Nephron (organoid): Measurements from ENCODE around the gene CHODL.

Experiments used
- H3K27ac Mint-ChIP-seq, 3 experiments: 2 replicates each; pipeline ENCODE4 v1.8.0; 2020; ENCODE audit warnings: mixed read lengths in 3 of 3, mild to moderate bottlenecking in 2 of 3, moderate library complexity in 1 of 3
- H3K27me3 Mint-ChIP-seq: 2 replicates; pipeline ENCODE4 v1.8.0; 2021; ENCODE audit warnings: low read depth, mild to moderate bottlenecking, moderate library complexity, mixed read lengths
- H3K36me3 Mint-ChIP-seq: 2 replicates; pipeline ENCODE4 v1.8.0; 2020; ENCODE audit warnings: low read depth, mixed read lengths
- H3K4me1 Mint-ChIP-seq: 2 replicates; pipeline ENCODE4 v1.8.0; 2020; ENCODE audit warnings: mixed read lengths
- H3K4me3 Mint-ChIP-seq, 3 experiments: 2 replicates each; pipeline ENCODE4 v1.8.0; 2020; ENCODE audit warnings: mild to moderate bottlenecking in 3 of 3, mixed read lengths in 3 of 3, moderate library complexity in 2 of 3
- H3K9me3 Mint-ChIP-seq: 2 replicates; pipeline ENCODE4 v1.8.0; 2020; ENCODE audit warnings: mixed read lengths
- CTCF ChIP-seq, 3 experiments: fragments of 200-600 bp; sonication (generic); IDR thresholded peaks; one replicate each; pipeline ENCODE4 v1.5.0; 2021; ENCODE audit warnings: antibody characterized with exemption in 3 of 3; ENCODE audit not compliant: unreplicated experiment in 3 of 3

Gene CHODL

GRCh38 chr21:18244671-18245463 is at the start of gene CHODL:
Gene CHODL, plus strand, starts transcription at chr21:18244833. Its CDS starts 391 bp downstream, at chr21:18245224.
- H3K4me3 Mint-ChIP-seq, result peak within 1 kb of the TSS; percentile 89 to 96 (median 90)
- H3K27ac Mint-ChIP-seq, result peak within 1 kb of the TSS in 2 of 3 experiments; percentile 50 to 91
- peaks cover 45% of the 10 kb centered on the region for H3K27me3 Mint-ChIP-seq
- H3K4me1 Mint-ChIP-seq, result peaks cover 29% of the 10 kb centered on the region
- H3K9me3 Mint-ChIP-seq, result no peaks in the 10 kb centered on the region
- H3K36me3 Mint-ChIP-seq, result no peaks in the 10 kb centered on the region
- TF ChIP-seq CTCF (IDR thresholded peaks at IDR 0.05; ENCODE audit: unreplicated experiment in 3 of 3), result no peak

- no peak for TF ChIP-seq CTCF (IDR thresholded peaks at IDR 0.05; ENCODE audit: unreplicated experiment in 3 of 3)
- no peaks in the 10 kb centered on the region for H3K4me1 Mint-ChIP-seq
- H3K27ac Mint-ChIP-seq, result no peak overlapping the region
- no peaks in the 10 kb centered on the region for H3K36me3 Mint-ChIP-seq
- no peak overlapping the region for H3K4me3 Mint-ChIP-seq
- no peaks in the 10 kb centered on the region for H3K27me3 Mint-ChIP-seq
- peaks cover 5% of the 10 kb centered on the region for H3K9me3 Mint-ChIP-seq
Measured at GRCh38 chr21:18204931-18205330, 39.7 kb upstream of the CHODL start.

- peaks cover 28% of the 10 kb centered on the region for H3K9me3 Mint-ChIP-seq
- TF ChIP-seq CTCF (IDR thresholded peaks at IDR 0.05; ENCODE audit: unreplicated experiment in 3 of 3), result no peak
- no peaks in the 10 kb centered on the region for H3K36me3 Mint-ChIP-seq
- H3K4me1 Mint-ChIP-seq, result peaks cover 5% of the 10 kb centered on the region
- H3K27me3 Mint-ChIP-seq, result no peaks in the 10 kb centered on the region
- H3K27ac Mint-ChIP-seq, result no peak overlapping the region
- H3K4me3 Mint-ChIP-seq, result no peak overlapping the region
Measured at GRCh38 chr21:18218331-18218730, 26.3 kb upstream of the CHODL start.

GRCh38 chr21:18220498-18220897 is 24.1 kb upstream of the CHODL start:
- Mint-ChIP-seq H3K27me3 (no peaks in the 10 kb centered on the region), H3K4me1 (peaks cover 5% of the 10 kb centered on the region), H3K27ac (no peak overlapping the region), H3K4me3 (no peak overlapping the region), H3K9me3 (peaks cover 28% of the 10 kb centered on the region), H3K36me3 (no peaks in the 10 kb centered on the region)
- TF ChIP-seq CTCF (IDR thresholded peaks at IDR 0.05; ENCODE audit: unreplicated experiment in 3 of 3), result no peak

- H3K27ac Mint-ChIP-seq, result no peak overlapping the region
- no peak for TF ChIP-seq CTCF (IDR thresholded peaks at IDR 0.05; ENCODE audit: unreplicated experiment in 3 of 3)
- no peaks in the 10 kb centered on the region for H3K27me3 Mint-ChIP-seq
- no peaks in the 10 kb centered on the region for H3K36me3 Mint-ChIP-seq
- H3K4me3 Mint-ChIP-seq, result no peak overlapping the region
- peaks cover 28% of the 10 kb centered on the region for H3K9me3 Mint-ChIP-seq
- H3K4me1 Mint-ChIP-seq, result peaks cover 5% of the 10 kb centered on the region
Measured at GRCh38 chr21:18222346-18222745, 22.3 kb upstream of the CHODL start.
